SU-DHL-6 (cell line): ENCODE measurements around the gene SH2D1B.

Experiments used
- H2AFZ ChIP-seq: fragments of 200-600 bp; sonication (generic); 2 replicates; pipeline ENCODE4 v1.6.1; 2014; ENCODE audit warnings: low read depth, mild to moderate bottlenecking, moderate library complexity, mixed read lengths, antibody characterized with exemption, low read length; ENCODE audit not compliant: severe bottlenecking
- H3F3A ChIP-seq: fragments of 200-600 bp; shearing (Covaris generic); 2 replicates; pipeline ENCODE4 v1.6.0; 2016; ENCODE audit warnings: antibody characterized with exemption, mild to moderate bottlenecking; ENCODE audit not compliant: insufficient read depth
- H3K27ac ChIP-seq: fragments of 200-600 bp; sonication (generic); 2 replicates; pipeline ENCODE4 v1.5.1; 2016; ENCODE audit warnings: low read depth, mild to moderate bottlenecking, low read length, moderate library complexity, mixed read lengths
- H3K27me3 ChIP-seq: fragments of 200-600 bp; sonication (generic), shearing (Covaris generic); 2 replicates; pipeline ENCODE4 v1.6.0; 2014; ENCODE audit warnings: mild to moderate bottlenecking, low read length
- H3K36me3 ChIP-seq: fragments of 200-600 bp; sonication (generic); 2 replicates; pipeline ENCODE4 v1.6.1; 2014; ENCODE audit warnings: mild to moderate bottlenecking, low read length, mixed read lengths
- H3K4me2 ChIP-seq: fragments of 300-600, 200-600 bp; shearing (Covaris generic), sonication (generic); 2 replicates; pipeline ENCODE4 v1.6.0; 2014; ENCODE audit warnings: low read length, low read depth, mild to moderate bottlenecking; ENCODE audit not compliant: poor library complexity, severe bottlenecking
- H3K4me3 ChIP-seq: fragments of 200-600 bp; sonication (generic); 2 replicates; pipeline ENCODE4 v1.5.1; 2014; ENCODE audit warnings: antibody characterized with exemption, low read length, mild to moderate bottlenecking, mixed read lengths; ENCODE audit not compliant: insufficient read depth, poor library complexity, severe bottlenecking
- H3K79me2 ChIP-seq: fragments of 200-600 bp; sonication (generic); 2 replicates; pipeline ENCODE4 v1.6.1; 2014; ENCODE audit warnings: mild to moderate bottlenecking, low read length, moderate library complexity; ENCODE audit not compliant: insufficient read depth
- H3K9ac ChIP-seq: fragments of 200-600 bp; sonication (generic); 2 replicates; pipeline ENCODE4 v1.7.0; 2014; ENCODE audit warnings: mild to moderate bottlenecking, low read length
- H3K9me2 ChIP-seq: fragments of 200-600 bp; sonication (generic); replicated peaks from 2 replicates; pipeline ENCODE4 v1.6.1; 2014; ENCODE audit warnings: low read length; ENCODE audit not compliant: insufficient read depth
- H3K9me3 ChIP-seq: fragments of 200-600 bp; sonication (generic); 2 replicates; pipeline ENCODE4 v1.6.1; 2014; ENCODE audit warnings: low read length, mixed read lengths; ENCODE audit not compliant: insufficient read depth
- H4K20me1 ChIP-seq: fragments of 200-600 bp; sonication (generic); 2 replicates; pipeline ENCODE4 v1.6.1; 2014; ENCODE audit warnings: low read depth, mild to moderate bottlenecking, antibody characterized with exemption, low read length, moderate library complexity, mixed read lengths
- EZH2phosphoT487 ChIP-seq: fragments of 200-600 bp; sonication (generic), shearing (Covaris generic); conservative IDR thresholded peaks from 2 replicates; pipeline ENCODE4 v1.6.1; 2018; ENCODE audit warnings: mild to moderate bottlenecking, antibody characterized with exemption, low read length, moderate library complexity, mixed read lengths
- TF ChIP-seq, protein P1 (sequence below): fragments of 200-600 bp; sonication (generic); IDR thresholded peaks from one replicate; pipeline ENCODE4 v1.5.1; 2017; ENCODE audit warnings: antibody characterized with exemption, mild to moderate bottlenecking, low read length, moderate library complexity; ENCODE audit not compliant: insufficient read depth, poor library complexity, severe bottlenecking

SH2D1B gene

DNA sequence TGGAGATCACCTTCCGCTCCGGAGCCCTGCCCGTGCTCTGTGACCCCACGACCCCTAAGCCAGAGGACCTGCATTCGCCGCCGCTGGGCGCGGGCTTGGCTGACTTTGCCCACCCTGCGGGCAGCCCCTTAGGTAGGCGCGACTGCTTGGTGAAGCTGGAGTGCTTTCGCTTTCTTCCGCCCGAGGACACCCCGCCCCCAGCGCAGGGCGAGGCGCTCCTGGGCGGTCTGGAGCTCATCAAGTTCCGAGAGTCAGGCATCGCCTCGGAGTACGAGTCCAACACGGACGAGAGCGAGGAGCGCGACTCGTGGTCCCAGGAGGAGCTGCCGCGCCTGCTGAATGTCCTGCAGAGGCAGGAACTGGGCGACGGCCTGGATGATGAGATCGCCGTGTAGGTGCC is 44.9 kb downstream of the SH2D1B start:
- H3K9me3 ChIP-seq: no peaks in the 10 kb centered on the region
- no peaks in the 10 kb centered on the region for H3K36me3 ChIP-seq
- TF ChIP-seq EZH2phosphoT487: no peak
- TF ChIP-seq, protein P1, sequence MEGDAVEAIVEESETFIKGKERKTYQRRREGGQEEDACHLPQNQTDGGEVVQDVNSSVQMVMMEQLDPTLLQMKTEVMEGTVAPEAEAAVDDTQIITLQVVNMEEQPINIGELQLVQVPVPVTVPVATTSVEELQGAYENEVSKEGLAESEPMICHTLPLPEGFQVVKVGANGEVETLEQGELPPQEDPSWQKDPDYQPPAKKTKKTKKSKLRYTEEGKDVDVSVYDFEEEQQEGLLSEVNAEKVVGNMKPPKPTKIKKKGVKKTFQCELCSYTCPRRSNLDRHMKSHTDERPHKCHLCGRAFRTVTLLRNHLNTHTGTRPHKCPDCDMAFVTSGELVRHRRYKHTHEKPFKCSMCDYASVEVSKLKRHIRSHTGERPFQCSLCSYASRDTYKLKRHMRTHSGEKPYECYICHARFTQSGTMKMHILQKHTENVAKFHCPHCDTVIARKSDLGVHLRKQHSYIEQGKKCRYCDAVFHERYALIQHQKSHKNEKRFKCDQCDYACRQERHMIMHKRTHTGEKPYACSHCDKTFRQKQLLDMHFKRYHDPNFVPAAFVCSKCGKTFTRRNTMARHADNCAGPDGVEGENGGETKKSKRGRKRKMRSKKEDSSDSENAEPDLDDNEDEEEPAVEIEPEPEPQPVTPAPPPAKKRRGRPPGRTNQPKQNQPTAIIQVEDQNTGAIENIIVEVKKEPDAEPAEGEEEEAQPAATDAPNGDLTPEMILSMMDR: no peak
- no peaks in the 10 kb centered on the region for H3K9me2 ChIP-seq
- no peaks in the 10 kb centered on the region for H3K27me3 ChIP-seq
- H3F3A ChIP-seq: no peaks in the 10 kb centered on the region
- H3K79me2 ChIP-seq: no peaks in the 10 kb centered on the region
- no peak overlapping the region for H3K4me3 ChIP-seq
- no peak overlapping the region for H3K27ac ChIP-seq
- no peak overlapping the region for H3K4me2 ChIP-seq
- H4K20me1 ChIP-seq: no peaks in the 10 kb centered on the region
- no peak overlapping the region for H2AFZ ChIP-seq
- no peak overlapping the region for H3K9ac ChIP-seq

DNA sequence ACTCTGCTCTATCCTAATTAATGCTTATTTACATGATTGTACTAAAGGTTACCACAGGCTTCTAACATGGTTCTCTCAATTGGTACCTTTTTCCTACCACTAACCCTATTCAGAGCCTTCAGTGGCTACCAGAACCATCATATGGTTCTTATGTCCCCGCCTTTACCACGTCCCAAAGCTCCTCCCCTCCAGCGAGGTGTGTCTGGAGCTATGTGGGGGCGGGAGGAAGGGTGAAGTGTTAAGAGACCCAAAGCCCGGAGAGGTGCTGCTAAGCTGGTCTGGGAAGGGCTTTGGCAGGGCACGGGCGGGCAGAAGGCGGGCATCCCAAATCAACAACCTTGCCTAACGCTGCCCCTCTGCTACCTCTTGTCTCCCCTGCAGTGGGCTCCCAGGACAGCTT is 45.3 kb downstream of the SH2D1B start:
- Histone ChIP-seq H3K36me3 (no peaks in the 10 kb centered on the region), H3K27ac (no peak overlapping the region), H2AFZ (no peak overlapping the region), H3F3A (no peaks in the 10 kb centered on the region), H3K9ac (no peak overlapping the region), H3K79me2 (no peaks in the 10 kb centered on the region), H3K9me3 (no peaks in the 10 kb centered on the region), H3K4me3 (no peak overlapping the region), H3K9me2 (no peaks in the 10 kb centered on the region), H3K27me3 (no peaks in the 10 kb centered on the region), H4K20me1 (no peaks in the 10 kb centered on the region), H3K4me2 (no peak overlapping the region)
- TF ChIP-seq, protein P1: no peak
- TF ChIP-seq EZH2phosphoT487: no peak

DNA sequence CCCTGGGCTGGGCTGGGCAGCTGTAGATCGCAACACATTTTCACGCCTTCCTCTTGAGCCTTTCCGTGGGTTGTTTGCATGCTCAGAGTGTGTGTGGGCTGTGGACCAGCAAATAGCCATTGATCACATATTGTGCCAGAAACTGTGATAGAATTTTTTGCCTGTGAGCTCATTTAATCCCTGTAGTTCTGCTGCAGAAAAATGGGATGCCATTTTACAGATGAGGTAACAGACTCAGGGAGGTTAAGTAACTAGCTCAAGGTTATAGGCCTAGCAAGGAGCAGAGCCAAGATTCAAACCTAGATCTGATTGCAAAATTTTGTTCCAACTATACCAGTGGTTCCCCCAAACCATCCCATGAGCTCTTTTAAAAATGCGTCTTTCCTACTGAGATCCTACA is 45.8 kb downstream of the SH2D1B start:
- H2AFZ ChIP-seq: no peak overlapping the region

More for the DNA sequence above, 45.8 kb downstream of the SH2D1B start:
- Histone ChIP-seq H3K4me3 (no peak overlapping the region), H3K9me2 (no peaks in the 10 kb centered on the region), H3K9ac (no peak overlapping the region), H3K27ac (no peak overlapping the region), H3K4me2 (no peak overlapping the region), H3K27me3 (no peaks in the 10 kb centered on the region), H3F3A (no peaks in the 10 kb centered on the region), H3K9me3 (no peaks in the 10 kb centered on the region), H3K79me2 (no peaks in the 10 kb centered on the region), H3K36me3 (no peaks in the 10 kb centered on the region), H4K20me1 (no peaks in the 10 kb centered on the region)
- TF ChIP-seq EZH2phosphoT487: no peak
- TF ChIP-seq, protein P1: no peak
